ENCODE results near the gene LRMDA.

DNA sequence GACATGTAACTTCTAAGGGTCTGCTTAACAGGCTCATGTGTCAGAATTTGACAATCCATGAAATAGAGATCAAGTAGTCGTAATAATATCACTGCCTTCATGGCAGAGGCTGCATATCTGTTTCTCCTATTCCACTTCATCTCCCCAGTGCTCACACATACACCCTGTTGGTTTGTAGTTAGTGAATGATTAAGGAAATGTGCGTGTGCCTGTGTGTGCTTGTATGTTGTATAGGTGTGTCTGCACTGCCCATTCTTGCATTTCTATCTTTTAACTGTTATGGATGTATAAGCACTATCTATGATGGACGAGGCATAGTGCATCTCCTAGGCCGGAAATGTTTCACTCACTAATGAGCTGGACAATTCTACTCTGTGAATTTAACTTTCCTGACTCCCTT is 985.2 kb downstream of the LRMDA start:
- TF ChIP-seq, protein P1, sequence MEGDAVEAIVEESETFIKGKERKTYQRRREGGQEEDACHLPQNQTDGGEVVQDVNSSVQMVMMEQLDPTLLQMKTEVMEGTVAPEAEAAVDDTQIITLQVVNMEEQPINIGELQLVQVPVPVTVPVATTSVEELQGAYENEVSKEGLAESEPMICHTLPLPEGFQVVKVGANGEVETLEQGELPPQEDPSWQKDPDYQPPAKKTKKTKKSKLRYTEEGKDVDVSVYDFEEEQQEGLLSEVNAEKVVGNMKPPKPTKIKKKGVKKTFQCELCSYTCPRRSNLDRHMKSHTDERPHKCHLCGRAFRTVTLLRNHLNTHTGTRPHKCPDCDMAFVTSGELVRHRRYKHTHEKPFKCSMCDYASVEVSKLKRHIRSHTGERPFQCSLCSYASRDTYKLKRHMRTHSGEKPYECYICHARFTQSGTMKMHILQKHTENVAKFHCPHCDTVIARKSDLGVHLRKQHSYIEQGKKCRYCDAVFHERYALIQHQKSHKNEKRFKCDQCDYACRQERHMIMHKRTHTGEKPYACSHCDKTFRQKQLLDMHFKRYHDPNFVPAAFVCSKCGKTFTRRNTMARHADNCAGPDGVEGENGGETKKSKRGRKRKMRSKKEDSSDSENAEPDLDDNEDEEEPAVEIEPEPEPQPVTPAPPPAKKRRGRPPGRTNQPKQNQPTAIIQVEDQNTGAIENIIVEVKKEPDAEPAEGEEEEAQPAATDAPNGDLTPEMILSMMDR (IDR thresholded peaks at IDR 0.05), result no peak
- no peak for TF ChIP-seq POLR2A (IDR thresholded peaks at IDR 0.05)

Measured in tibial nerve (tissue), 3 donors.